Calu3 (cell line): ENCODE data around the gene IRF2BPL. TPM values are rescaled to one million over a fixed set of nuclear protein-coding genes. Genes with fewer than 3 reads are reported as not detected.

Experiments
- BruUV-seq: library from RNA; stranded (reverse); fragments of 400-500 nt; replicated peaks from 2 replicates; lab custom pipeline; 2021; lab: Mats Ljungman, UMichigan
- CTCF ChIA-PET: fragments of 300-600 bp; sonication (Branson Sonifier 250); formaldehyde crosslinking; loops from one replicate; lab custom pipeline; 2022; ENCODE audit warnings: antibody characterized with exemption; lab: Charles Lee
- DNase-seq: peaks from one replicate; pipeline ENCODE4 v3.0.0; 2022
- H3K27ac Mint-ChIP-seq: one replicate; pipeline ENCODE4 v1.8.0; 2022; ENCODE audit warnings: mixed read lengths; ENCODE audit not compliant: unreplicated experiment
- H3K27me3 Mint-ChIP-seq: one replicate; pipeline ENCODE4 v1.8.0; 2022; ENCODE audit warnings: mixed read lengths; ENCODE audit not compliant: unreplicated experiment
- H3K36me3 Mint-ChIP-seq: one replicate; pipeline ENCODE4 v1.8.0; 2022; ENCODE audit warnings: mild to moderate bottlenecking, moderate library complexity, mixed read lengths; ENCODE audit not compliant: insufficient read depth, unreplicated experiment
- H3K4me1 Mint-ChIP-seq: one replicate; pipeline ENCODE4 v1.8.0; 2022; ENCODE audit warnings: mild to moderate bottlenecking, low read depth, mixed read lengths; ENCODE audit not compliant: unreplicated experiment
- H3K4me3 Mint-ChIP-seq: one replicate; pipeline ENCODE4 v1.8.0; 2022; ENCODE audit warnings: mild to moderate bottlenecking, low read depth, moderate library complexity, mixed read lengths; ENCODE audit not compliant: unreplicated experiment
- H3K9me3 Mint-ChIP-seq: one replicate; pipeline ENCODE4 v1.8.0; 2022; ENCODE audit warnings: low read depth, mixed read lengths; ENCODE audit not compliant: unreplicated experiment
- intact Hi-C: fragments of 100-400 bp; cut with micrococcal nuclease; formaldehyde crosslinking; loops from one replicate; pipeline ENCODE4 v1.10.0; 2022; ENCODE audit not compliant: unreplicated experiment
- total RNA-seq: library from RNA; stranded (reverse); gene quantifications from 2 replicates; pipeline ENCODE4 v1.2.3, GENCODE V29; 2022
- TF ChIP-seq, protein P1 (sequence below): fragments of 200-600 bp; IDR thresholded peaks from one replicate; pipeline ENCODE4 v1.8.0; 2022; ENCODE audit warnings: antibody characterized with exemption; ENCODE audit not compliant: unreplicated experiment

Gene IRF2BPL
- total RNA-seq, 1 experiment from 2014 or later: 30.1 TPM

GRCh38 chr14:77058117-77058516 is 29.6 kb upstream of the IRF2BPL start:
- Mint-ChIP-seq H3K27me3 (no peaks in the 10 kb centered on the region), H3K4me3 (no peak overlapping the region), H3K9me3 (no peaks in the 10 kb centered on the region), H3K4me1 (peaks cover 9% of the 10 kb centered on the region), H3K27ac (no peak overlapping the region), H3K36me3 (no peaks in the 10 kb centered on the region)
- TF ChIP-seq, protein P1, sequence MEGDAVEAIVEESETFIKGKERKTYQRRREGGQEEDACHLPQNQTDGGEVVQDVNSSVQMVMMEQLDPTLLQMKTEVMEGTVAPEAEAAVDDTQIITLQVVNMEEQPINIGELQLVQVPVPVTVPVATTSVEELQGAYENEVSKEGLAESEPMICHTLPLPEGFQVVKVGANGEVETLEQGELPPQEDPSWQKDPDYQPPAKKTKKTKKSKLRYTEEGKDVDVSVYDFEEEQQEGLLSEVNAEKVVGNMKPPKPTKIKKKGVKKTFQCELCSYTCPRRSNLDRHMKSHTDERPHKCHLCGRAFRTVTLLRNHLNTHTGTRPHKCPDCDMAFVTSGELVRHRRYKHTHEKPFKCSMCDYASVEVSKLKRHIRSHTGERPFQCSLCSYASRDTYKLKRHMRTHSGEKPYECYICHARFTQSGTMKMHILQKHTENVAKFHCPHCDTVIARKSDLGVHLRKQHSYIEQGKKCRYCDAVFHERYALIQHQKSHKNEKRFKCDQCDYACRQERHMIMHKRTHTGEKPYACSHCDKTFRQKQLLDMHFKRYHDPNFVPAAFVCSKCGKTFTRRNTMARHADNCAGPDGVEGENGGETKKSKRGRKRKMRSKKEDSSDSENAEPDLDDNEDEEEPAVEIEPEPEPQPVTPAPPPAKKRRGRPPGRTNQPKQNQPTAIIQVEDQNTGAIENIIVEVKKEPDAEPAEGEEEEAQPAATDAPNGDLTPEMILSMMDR: no peak
- intact Hi-C loops: loop anchor here (5.0 kb wide), 1 partner anchor 36 kb away; no protein-coding TSS in a partner anchor
- CTCF ChIA-PET: no interaction called here
- no TSS peak for BruUV-seq
- no peak for DNase-seq

GRCh38 chr14:77055981-77056380 is 27.5 kb upstream of the IRF2BPL start:
- no peaks in the 10 kb centered on the region for H3K36me3 Mint-ChIP-seq
- CTCF ChIA-PET: interaction anchor here (0.7 kb wide), 1 partner anchor 143 kb away, joined by 4 read pairs; no protein-coding TSS in a partner anchor
- H3K27ac Mint-ChIP-seq: no peak overlapping the region
- intact Hi-C loops: loop anchor here (5.0 kb wide), 1 partner anchor 34 kb away; no protein-coding TSS in a partner anchor
- no peaks in the 10 kb centered on the region for H3K9me3 Mint-ChIP-seq
- no TSS peak for BruUV-seq
- H3K4me3 Mint-ChIP-seq: no peak overlapping the region
- H3K4me1 Mint-ChIP-seq: peaks cover 9% of the 10 kb centered on the region
- DNase-seq: no peak
- TF ChIP-seq, protein P1: no peak
- H3K27me3 Mint-ChIP-seq: no peaks in the 10 kb centered on the region

GRCh38 chr14:77055306-77055705 is 26.8 kb upstream of the IRF2BPL start:
- no peak overlapping the region for H3K27ac Mint-ChIP-seq
- no peaks in the 10 kb centered on the region for H3K27me3 Mint-ChIP-seq
- no peaks in the 10 kb centered on the region for H3K36me3 Mint-ChIP-seq
- H3K4me1 Mint-ChIP-seq: peaks cover 9% of the 10 kb centered on the region
- intact Hi-C loops: loop anchor here (5.0 kb wide), 1 partner anchor 33 kb away; no protein-coding TSS in a partner anchor
- TF ChIP-seq, protein P1: no peak
- no TSS peak for BruUV-seq
- CTCF ChIA-PET: interaction anchor here (0.6 kb wide), 1 partner anchor 23 kb away, joined by 3 read pairs; no protein-coding TSS in a partner anchor
- no peak for DNase-seq
- no peak overlapping the region for H3K4me3 Mint-ChIP-seq
- no peaks in the 10 kb centered on the region for H3K9me3 Mint-ChIP-seq

- Mint-ChIP-seq H3K27me3 (no peaks in the 10 kb centered on the region), H3K36me3 (no peaks in the 10 kb centered on the region)
- no TSS peak for BruUV-seq
Observed at GRCh38 chr14:77053046-77053841, 24.7 kb upstream of the IRF2BPL start.

More at GRCh38 chr14:77053046-77053841, 24.7 kb upstream of the IRF2BPL start:
- no peaks in the 10 kb centered on the region for H3K4me1 Mint-ChIP-seq
- H3K4me3 Mint-ChIP-seq: no peak overlapping the region
- H3K27ac Mint-ChIP-seq: no peak overlapping the region
- TF ChIP-seq, protein P1: peak; percentile 70
- H3K9me3 Mint-ChIP-seq: no peaks in the 10 kb centered on the region
- peak; percentile 67 for DNase-seq
- intact Hi-C loops: loop anchor here (1.0 kb wide), 1 partner anchor 140 kb away; no protein-coding TSS in a partner anchor
- CTCF ChIA-PET: interaction anchor here (0.7 to 1.0 kb wide), 3 partner anchors 23 to 140 kb away, joined by 3 to 4 read pairs (median 3); no protein-coding TSS in a partner anchor
